ENCODE data around the gene RUBCN.
"Not testable (repeated sequence)": the region's sequence is repeated elsewhere in the genome, so short reads cannot be mapped to it uniquely, and the experiment has no call there.

DNA sequence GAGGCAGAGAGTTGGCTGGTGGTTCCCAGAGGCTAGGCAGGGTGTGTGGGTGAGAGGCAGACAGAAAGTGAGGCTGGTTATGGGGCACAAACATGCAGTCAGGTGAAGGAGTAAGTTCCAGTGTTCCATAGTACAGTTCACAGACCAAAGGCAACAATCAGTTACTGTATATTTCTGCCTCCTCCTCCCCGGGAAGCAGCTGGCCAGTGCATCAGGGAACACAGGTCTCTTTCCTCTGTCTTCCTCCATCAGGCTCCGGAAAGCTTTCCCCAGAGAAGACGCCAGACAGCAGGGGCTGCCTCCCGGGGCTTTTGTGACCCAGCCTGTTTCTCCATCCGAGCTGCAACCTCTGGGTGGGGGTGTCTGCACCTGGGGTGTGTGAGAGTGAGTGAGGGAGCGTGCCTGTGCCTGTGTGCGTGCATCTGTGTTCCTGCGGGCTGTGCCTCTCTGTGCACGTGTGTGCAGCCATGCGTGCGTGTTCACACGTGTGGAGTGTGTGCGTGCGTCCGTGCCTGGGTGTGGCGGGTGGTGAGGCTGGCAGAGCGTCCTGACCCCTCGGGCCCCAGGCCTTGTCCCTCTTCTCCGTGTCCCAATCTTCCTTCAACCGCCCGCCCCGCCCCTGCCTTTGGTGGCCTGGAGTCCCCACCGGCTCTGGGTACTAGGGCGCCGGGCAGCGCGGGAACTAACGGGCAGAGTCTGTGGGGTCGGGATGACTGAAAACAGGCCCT lies 72.1 kb downstream of the RUBCN start:
- TF ChIP-seq, protein P1, sequence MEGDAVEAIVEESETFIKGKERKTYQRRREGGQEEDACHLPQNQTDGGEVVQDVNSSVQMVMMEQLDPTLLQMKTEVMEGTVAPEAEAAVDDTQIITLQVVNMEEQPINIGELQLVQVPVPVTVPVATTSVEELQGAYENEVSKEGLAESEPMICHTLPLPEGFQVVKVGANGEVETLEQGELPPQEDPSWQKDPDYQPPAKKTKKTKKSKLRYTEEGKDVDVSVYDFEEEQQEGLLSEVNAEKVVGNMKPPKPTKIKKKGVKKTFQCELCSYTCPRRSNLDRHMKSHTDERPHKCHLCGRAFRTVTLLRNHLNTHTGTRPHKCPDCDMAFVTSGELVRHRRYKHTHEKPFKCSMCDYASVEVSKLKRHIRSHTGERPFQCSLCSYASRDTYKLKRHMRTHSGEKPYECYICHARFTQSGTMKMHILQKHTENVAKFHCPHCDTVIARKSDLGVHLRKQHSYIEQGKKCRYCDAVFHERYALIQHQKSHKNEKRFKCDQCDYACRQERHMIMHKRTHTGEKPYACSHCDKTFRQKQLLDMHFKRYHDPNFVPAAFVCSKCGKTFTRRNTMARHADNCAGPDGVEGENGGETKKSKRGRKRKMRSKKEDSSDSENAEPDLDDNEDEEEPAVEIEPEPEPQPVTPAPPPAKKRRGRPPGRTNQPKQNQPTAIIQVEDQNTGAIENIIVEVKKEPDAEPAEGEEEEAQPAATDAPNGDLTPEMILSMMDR (IDR thresholded peaks at IDR 0.05 in 4 of 5, conservative IDR thresholded peaks at IDR 0.05 in 1 of 5): not testable (repeated sequence)
- not testable (repeated sequence) for TF ChIP-seq POLR2A (IDR thresholded peaks at IDR 0.05)

Measured in gastrocnemius medialis (tissue), 4 donors.